Fibroblast of skin of scalp (primary cell): Measurements from ENCODE around the gene ARHGAP15.

Experiments used
- DNase-seq: peaks from one replicate; pipeline ENCODE4 v3.0.0-alpha.2; 2013

Gene ARHGAP15

GRCh38 chr2:143793381-143793780 lies 664.2 kb downstream of the ARHGAP15 start:
- DNase-seq, result no peak

- no peak for DNase-seq
Measured at GRCh38 chr2:143796051-143796450, 666.8 kb downstream of the ARHGAP15 start.

- no peak for DNase-seq
Measured at GRCh38 chr2:143801561-143801960, 672.3 kb downstream of the ARHGAP15 start.

GRCh38 chr2:143802242-143802641 lies 673.0 kb downstream of the ARHGAP15 start:
- DNase-seq, result peak; percentile 69

- no peak for DNase-seq
Measured at GRCh38 chr2:143802871-143803650, 673.8 kb downstream of the ARHGAP15 start.

GRCh38 chr2:143803936-143804335 lies 674.7 kb downstream of the ARHGAP15 start:
- DNase-seq, result peak; percentile 18

- DNase-seq, result no peak
Measured at GRCh38 chr2:143805666-143806065, 676.4 kb downstream of the ARHGAP15 start.

- peak; percentile 67 for DNase-seq
Measured at GRCh38 chr2:143807192-143807591, 678.0 kb downstream of the ARHGAP15 start.

- no peak for DNase-seq
Measured at GRCh38 chr2:143807671-143808070, 678.5 kb downstream of the ARHGAP15 start.

- DNase-seq, result peak; percentile 22
Measured at GRCh38 chr2:143808166-143808565, 678.9 kb downstream of the ARHGAP15 start.

- no peak for DNase-seq
Measured at GRCh38 chr2:143815082-143815481, 685.9 kb downstream of the ARHGAP15 start.

- DNase-seq, result no peak
Measured at GRCh38 chr2:143816916-143817315, 687.7 kb downstream of the ARHGAP15 start.
